CD14-positive monocyte (primary cell): ENCODE measurements around the gene STEAP3. TPM values are rescaled to one million over a fixed set of nuclear protein-coding genes. Genes with fewer than 3 reads are reported as not detected.

Experiments used
- DNase-seq, 3 donors: peaks; one replicate each; pipeline ENCODE4 v3.0.0-alpha.2; 2011 to 2022
- H2AFZ ChIP-seq: 2 replicates; pipeline ENCODE4 v1.6.0; 2012; ENCODE audit warnings: mild to moderate bottlenecking, low read depth, low read length, inconsistent platforms; ENCODE audit not compliant: insufficient read depth, poor library complexity, severe bottlenecking
- H3K27ac ChIP-seq, 2 donors: 1 replicate in 1 of 2; 2 replicates in 1 of 2; pipeline ENCODE4 v1.5.1; 2012 to 2013; ENCODE audit warnings: low read length in 2 of 2, control low read depth in 1 of 2, inconsistent platforms in 1 of 2, low read depth in 1 of 2, mild to moderate bottlenecking in 1 of 2
- H3K27me3 ChIP-seq, 2 donors: one replicate each; pipeline versions ENCODE4 v1.6.0 to v1.6.1; 2011 to 2013; ENCODE audit warnings: low read length in 2 of 2; ENCODE audit not compliant: control insufficient read depth in 2 of 2, insufficient read depth in 2 of 2
- H3K36me3 ChIP-seq, 2 donors: replicated peaks in 1 of 2; 1 replicate in 1 of 2; 2 replicates in 1 of 2; pipeline versions ENCODE4 v1.5.1 to v1.6.1; 2012 to 2013; ENCODE audit warnings: low read length in 2 of 2, control low read depth in 1 of 2, inconsistent platforms in 1 of 2, mild to moderate bottlenecking in 1 of 2; ENCODE audit not compliant: insufficient read depth in 2 of 2, control insufficient read depth in 1 of 2
- H3K4me1 ChIP-seq, 2 donors: 1 replicate in 1 of 2; 2 replicates in 1 of 2; pipeline versions ENCODE4 v1.5.1 to v1.6.1; 2012 to 2013; ENCODE audit warnings: low read length in 2 of 2, control low read depth in 1 of 2, inconsistent platforms in 1 of 2, mild to moderate bottlenecking in 1 of 2, moderate library complexity in 1 of 2; ENCODE audit not compliant: insufficient read depth in 2 of 2, control insufficient read depth in 1 of 2
- H3K4me2 ChIP-seq: replicated peaks from 2 replicates; pipeline ENCODE3; 2012; ENCODE audit warnings: low read length, moderate library complexity, mild to moderate bottlenecking; ENCODE audit not compliant: poor library complexity, severe bottlenecking; ENCODE audit errors: extremely low read depth
- H3K4me3 ChIP-seq, 3 experiments: fragments of 200-600 bp in 1 of 3; sonication (generic) in 1 of 3; replicated peaks in 1 of 3; 1 replicate in 2 of 3; 2 replicates in 1 of 3; pipeline ENCODE4 v1.5.1; 2011 to 2013; ENCODE audit warnings: low read length in 3 of 3, mild to moderate bottlenecking in 3 of 3, control low read depth in 2 of 3, low read depth in 2 of 3, inconsistent platforms in 1 of 3, moderate library complexity in 1 of 3
- H3K79me2 ChIP-seq: 2 replicates; pipeline ENCODE4 v1.6.0; 2012; ENCODE audit warnings: mild to moderate bottlenecking, control low read depth, inconsistent platforms, low read length, moderate library complexity; ENCODE audit not compliant: insufficient read depth
- H3K9ac ChIP-seq: 2 replicates; pipeline ENCODE4 v1.6.0; 2017; ENCODE audit warnings: low read length, mild to moderate bottlenecking; ENCODE audit not compliant: insufficient read depth, poor library complexity, severe bottlenecking
- H3K9me3 ChIP-seq, 2 donors: replicated peaks in 1 of 2; 1 replicate in 1 of 2; 2 replicates in 1 of 2; pipeline versions ENCODE4 v1.5.1 to v1.6.1; 2012 to 2013; ENCODE audit warnings: low read length in 2 of 2, control low read depth in 1 of 2; ENCODE audit not compliant: control insufficient read depth in 1 of 2, insufficient read depth in 1 of 2
- H4K20me1 ChIP-seq: 2 replicates; pipeline ENCODE4 v1.6.0; 2012; ENCODE audit warnings: mild to moderate bottlenecking, low read length, control low read depth, moderate library complexity; ENCODE audit not compliant: insufficient read depth
- H3K27ac Mint-ChIP-seq, 7 donors: one replicate each; pipeline ENCODE4 v1.8.0; 2020; ENCODE audit warnings: mild to moderate bottlenecking in 7 of 7, mixed read lengths in 7 of 7, moderate library complexity in 6 of 7, inconsistent platforms in 2 of 7
- H3K27me3 Mint-ChIP-seq, 3 donors: one replicate each; pipeline ENCODE4 v1.8.0; 2021 to 2022; ENCODE audit warnings: low read depth in 3 of 3, mild to moderate bottlenecking in 3 of 3, mixed read lengths in 3 of 3, moderate library complexity in 3 of 3, inconsistent platforms in 1 of 3
- H3K36me3 Mint-ChIP-seq, 2 donors: one replicate each; pipeline ENCODE4 v1.8.0; 2020; ENCODE audit warnings: mixed read lengths in 2 of 2, inconsistent platforms in 1 of 2, mild to moderate bottlenecking in 1 of 2
- H3K4me1 Mint-ChIP-seq: one replicate; pipeline ENCODE4 v1.8.0; 2020; ENCODE audit warnings: mild to moderate bottlenecking, mixed read lengths
- H3K4me3 Mint-ChIP-seq, 2 donors: one replicate each; pipeline ENCODE4 v1.8.0; 2020; ENCODE audit warnings: mild to moderate bottlenecking in 2 of 2, mixed read lengths in 2 of 2, moderate library complexity in 1 of 2
- H3K9me3 Mint-ChIP-seq, 7 donors: one replicate each; pipeline ENCODE4 v1.8.0; 2020 to 2022; ENCODE audit warnings: mixed read lengths in 7 of 7, mild to moderate bottlenecking in 6 of 7, moderate library complexity in 6 of 7, inconsistent platforms in 2 of 7
- CTCF ChIP-seq: fragments of 200-600 bp; IDR thresholded peaks from one replicate; pipeline ENCODE4 v1.8.0; 2022; ENCODE audit warnings: antibody characterized with exemption, mild to moderate bottlenecking
- WGBS: methylation state at CpG from one replicate; pipeline ENCODE4 v1.1.5; 2013; ENCODE audit warnings: missing lambda C conversion rate; ENCODE audit not compliant: insufficient coverage; 5-methylcytosine and 5-hydroxymethylcytosine counted together
- intact Hi-C, 2 donors: fragments of 100-400 bp; cut with micrococcal nuclease; formaldehyde crosslinking; loops; one replicate each; pipeline versions ENCODE4 v1.15.0 to v1.15.1; 2023
- polyA plus RNA-seq, 3 donors: library from polyadenylated mRNA; depleted of rRNA in 1 of 3; unstranded in 2 of 3; stranded (reverse) in 1 of 3; fragments of 300-500 nt in 2 of 3; fragments of >200 nt in 1 of 3; fragmentation: Illumina TruSeq in 2 of 3; gene quantifications; 1 replicate in 2 of 3; 2 replicates in 1 of 3; pipeline ENCODE4 v1.2.3, GENCODE V29; 2012 to 2021

The STEAP3 gene
- polyA plus RNA-seq, 3 donors, result 3.0 to 10.7 (median 3.3) TPM

GRCh38 chr2:119229716-119230115 lies 6.1 kb downstream of the STEAP3 start:
- DNase-seq, result no peak
- Mint-ChIP-seq H3K4me1 (peaks cover 13% of the 10 kb centered on the region), H3K27me3 (peaks cover 0 to 3% (median under 1%) of the 10 kb centered on the region in 3 donors), H3K4me3 (no peak overlapping the region), H3K9me3 (peaks cover 0 to 2% (median 0%) of the 10 kb centered on the region in 7 donors), H3K27ac (peak overlapping the region in 2 of 7 donors; percentile 9 to 63), H3K36me3 (peaks cover 3 to 4% of the 10 kb centered on the region in 2 donors)
- no peaks in the 10 kb centered on the region for H3K36me3 ChIP-seq
- H3K27me3 ChIP-seq, result no peaks in the 10 kb centered on the region
- 92% methylated on average over 2 of the region's 3 CpGs for WGBS
- no peak overlapping the region for H3K4me3 ChIP-seq
- peaks cover 5 to 13% of the 10 kb centered on the region in 2 donors for H3K4me1 ChIP-seq
- no peak overlapping the region for H2AFZ ChIP-seq
- H3K27ac ChIP-seq, result no peak overlapping the region
- no peaks in the 10 kb centered on the region for H4K20me1 ChIP-seq
- H3K4me2 ChIP-seq, result no peak overlapping the region
- no peak overlapping the region for H3K9ac ChIP-seq
- intact Hi-C loops, result no loop called here
- H3K9me3 ChIP-seq, result no peaks in the 10 kb centered on the region
- TF ChIP-seq CTCF, result no peak
- H3K79me2 ChIP-seq, result no peaks in the 10 kb centered on the region

DNA sequence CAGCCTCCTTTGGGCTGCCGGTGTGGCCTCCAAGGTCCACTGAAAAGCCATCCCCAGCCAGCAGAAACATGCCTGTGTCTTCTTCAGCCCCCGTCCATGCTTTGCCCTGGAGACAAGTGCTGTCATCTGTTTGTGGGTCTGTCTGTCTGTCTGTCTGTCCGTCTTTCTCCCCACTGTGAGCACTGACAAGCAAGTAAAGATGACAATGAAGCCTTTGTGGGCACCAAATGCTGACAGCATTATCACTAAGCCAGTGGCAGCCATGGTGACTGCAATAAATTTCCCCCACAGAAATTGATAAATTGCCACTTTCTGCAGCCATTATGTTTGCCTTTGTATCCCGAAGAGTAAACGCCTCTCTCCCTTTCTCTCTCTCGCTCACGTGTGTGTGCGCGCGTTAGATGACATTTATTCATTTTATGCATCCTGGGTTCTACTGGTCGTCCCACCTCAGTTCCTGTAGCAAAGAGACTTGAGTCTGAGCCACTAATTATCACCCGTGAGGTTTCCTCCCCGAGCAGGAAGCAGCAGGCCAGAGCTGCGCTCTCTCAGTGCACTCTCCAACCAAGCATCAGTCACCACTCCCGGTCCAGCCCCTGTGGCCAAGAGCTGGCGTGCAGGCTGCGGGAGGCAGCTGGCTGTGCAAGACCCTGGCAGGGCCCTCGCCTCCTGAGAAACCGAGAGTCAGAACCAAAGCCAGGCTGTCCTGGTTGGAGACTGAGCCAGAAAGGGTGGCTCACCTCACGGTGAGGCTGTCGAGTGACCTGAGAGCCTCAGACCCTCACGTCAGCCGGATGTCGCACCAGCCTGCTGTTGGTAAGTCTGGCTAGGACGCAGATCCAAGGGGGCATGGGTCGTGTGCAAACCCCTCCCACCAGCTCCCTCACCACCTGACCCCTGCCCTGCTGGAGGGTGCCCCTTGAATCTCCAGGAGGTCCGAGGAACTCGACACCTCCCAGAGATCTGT lies 6.9 kb downstream of the STEAP3 start:
- Histone ChIP-seq H2AFZ (no peak overlapping the region), H3K9ac (no peak overlapping the region), H3K4me2 (no peak overlapping the region), H3K27ac (no peak overlapping the region), H4K20me1 (no peaks in the 10 kb centered on the region), H3K79me2 (no peaks in the 10 kb centered on the region), H3K36me3 (no peaks in the 10 kb centered on the region), H3K4me3 (no peak overlapping the region), H3K27me3 (no peaks in the 10 kb centered on the region), H3K9me3 (no peaks in the 10 kb centered on the region), H3K4me1 (peaks cover 0 to 8% of the 10 kb centered on the region in 2 donors)
- peaks cover 7% of the 10 kb centered on the region for H3K4me1 Mint-ChIP-seq
- peaks cover 3 to 4% of the 10 kb centered on the region in 2 donors for H3K36me3 Mint-ChIP-seq
- H3K4me3 Mint-ChIP-seq, result no peak overlapping the region
- no peak overlapping the region for H3K27ac Mint-ChIP-seq
- no peak for TF ChIP-seq CTCF
- intact Hi-C loops, result no loop called here
- no peak for DNase-seq
- peaks cover 0 to 2% (median 0%) of the 10 kb centered on the region in 7 donors for H3K9me3 Mint-ChIP-seq
- peaks cover 0 to 1% (median 0%) of the 10 kb centered on the region in 3 donors for H3K27me3 Mint-ChIP-seq
- 89% methylated on average over 27 of the region's 28 CpGs for WGBS
